ENCODE data around the gene WDR46. TPM values are rescaled to one million over a fixed set of nuclear protein-coding genes. Genes with fewer than 3 reads are reported as not detected.

Gene WDR46
- total and polyA plus RNA-seq, 2 of the 13 experiments (the other 11 are each of a cell fraction or from before 2014, with no cell fraction given) = 47.4 to 105 TPM

- no peak for TF ChIP-seq HHEX (CRISPR knock-in tag; IDR thresholded peaks at IDR 0.05)
These were observed 26.1 kb upstream of the WDR46 start (continued) for GRCh38 chr6:33314943-33315792.

- peak; percentile 30 for ATAC-seq
- Histone ChIP-seq H2AFZ (ENCODE audit: low read length) (no peak overlapping the region), H3K79me2 (ENCODE audit: insufficient read depth, low read length) (peaks cover 20% of the 10 kb centered on the region), H3K27me3 (ENCODE audit: control insufficient read depth in 1 of 2, insufficient read depth in 2 of 2, low read length in 2 of 2) (no peaks in the 10 kb centered on the region; a peak in 1 of 5 replicates), H3K36me3 (replicated peaks in 1 of 2; ENCODE audit: control insufficient read depth in 1 of 2, insufficient read depth in 2 of 2, low read length in 2 of 2) (peaks cover 4 to 11% of the 10 kb centered on the region in 2 experiments), H4K20me1 (ENCODE audit: insufficient read depth, low read length) (peaks cover 3% of the 10 kb centered on the region; the same call in 1 of the 2 replicates), H3K4me2 (ENCODE audit: low read depth, low read length) (peak overlapping the region; percentile 94), H3K9me3 (ENCODE audit: low read length) (no peaks in the 10 kb centered on the region), H3K27ac (ENCODE audit: extremely low read length, insufficient read depth, low read length) (peak overlapping the region; percentile 83), H3K4me1 (ENCODE audit: insufficient read depth, low read length) (peaks cover 38% of the 10 kb centered on the region), H3K9ac (ENCODE audit: insufficient read depth, low read depth, low read length) (peak overlapping the region; percentile 92), H3K4me3 (replicated peaks in 1 of 3; ENCODE audit: insufficient read depth in 1 of 3, low read depth in 2 of 3, low read length in 3 of 3) (peak overlapping the region; percentile 92 to 98 (median 98))
- peak; percentile 80 for DNase-seq (ENCODE audit: low spot score)
- ChIA-PET CTCF (ENCODE audit: low intra/inter-chr PET ratio, low total read pairs) (no interaction called here), POLR2A (no interaction called here)
- WGBS (ENCODE audit: low lambda C conversion rate) = 26% methylated on average over 10 of the region's 10 CpGs
- in situ Hi-C loops (cut with HindIII; ENCODE audit: extremely low pct_ligation_motif_present, low pct_unique_long_range_greater_than_20kb) (no loop called here), intact Hi-C loops (cut with micrococcal nuclease; ENCODE audit: unreplicated experiment) (loop anchor here (5.0 kb wide), 1 partner anchor 42 kb away; the partner anchor contains the start of genes RPS18 and VPS52)
- no TSS peak for BruUV-seq (replicated peaks)
- peak; percentile 77 for FAIRE-seq
- TF ChIP-seq SIN3A (IDR thresholded peaks at IDR 0.05; ENCODE audit: borderline replicate concordance, low read depth, low read length) (peak; percentile 49; the same call in 1 of the 2 replicates), MAZ (IDR thresholded peaks at IDR 0.05; ENCODE audit: borderline replicate concordance, low read depth, low read length) (0 out of 2 replicates have a peak, but pooled peaks have one; percentile 28), MAZ (CRISPR knock-in tag; IDR thresholded peaks at IDR 0.05; ENCODE audit: low read depth) (0 out of 2 replicates have a peak, but pooled peaks have one; percentile 9), GABPA (IDR thresholded peaks at IDR 0.05; ENCODE audit: low read depth, low read length) (no peak), GABPA (CRISPR knock-in tag; IDR thresholded peaks at IDR 0.05; ENCODE audit: low read depth) (peak; percentile 42; the same call in 1 of the 2 replicates), DNMT3B (CRISPR knock-in tag; conservative IDR thresholded peaks at IDR 0.05) (0 out of 2 replicates have a peak, but pooled peaks have one; percentile 38), ZNF335 (CRISPR knock-in tag; IDR thresholded peaks at IDR 0.05) (peak; percentile 8; the same call in 1 of the 2 replicates), PPARG (CRISPR knock-in tag; conservative IDR thresholded peaks at IDR 0.05) (peak; percentile 37; the same call in 1 of the 2 replicates), CREB1 (IDR thresholded peaks at IDR 0.05) (no peak), CREB1 (CRISPR knock-in tag; IDR thresholded peaks at IDR 0.05) (0 out of 2 replicates have a peak, but pooled peaks have one; percentile 26), SP5 (CRISPR knock-in tag; IDR thresholded peaks at IDR 0.05; ENCODE audit: borderline replicate concordance, low read depth) (peak; percentile 37; the same call in 1 of the 2 replicates), ZNF619 (CRISPR knock-in tag; IDR thresholded peaks at IDR 0.05) (no peak), ZFP37 (CRISPR knock-in tag; IDR thresholded peaks at IDR 0.05; ENCODE audit: borderline replicate concordance) (no peak), TARDBP (CRISPR knock-in tag; IDR thresholded peaks at IDR 0.05) (peak; percentile 49; the same call in 1 of the 2 replicates), ZNF414 (CRISPR knock-in tag; IDR thresholded peaks at IDR 0.05) (no peak), EP300 (IDR thresholded peaks at IDR 0.05; ENCODE audit: low read depth in 2 of 2, low read length in 2 of 2) (no peak), EP300 (CRISPR knock-in tag; IDR thresholded peaks at IDR 0.05; ENCODE audit: borderline replicate concordance) (0 out of 2 replicates have a peak, but pooled peaks have one; percentile 23), ZNF558 (CRISPR knock-in tag; IDR thresholded peaks at IDR 0.05; ENCODE audit: borderline replicate concordance) (no peak)
These were observed 25.5 kb upstream of the WDR46 start for GRCh38 chr6:33314515-33314942.
